ENCODE results near the gene TRPM8.
A peak's percentile ranks its signal among the peaks of the same experiment; 100 is the strongest.
"Not testable (repeated sequence)": the region's sequence is repeated elsewhere in the genome, so short reads cannot be mapped to it uniquely, and the experiment has no call there.

The TRPM8 gene

DNA sequence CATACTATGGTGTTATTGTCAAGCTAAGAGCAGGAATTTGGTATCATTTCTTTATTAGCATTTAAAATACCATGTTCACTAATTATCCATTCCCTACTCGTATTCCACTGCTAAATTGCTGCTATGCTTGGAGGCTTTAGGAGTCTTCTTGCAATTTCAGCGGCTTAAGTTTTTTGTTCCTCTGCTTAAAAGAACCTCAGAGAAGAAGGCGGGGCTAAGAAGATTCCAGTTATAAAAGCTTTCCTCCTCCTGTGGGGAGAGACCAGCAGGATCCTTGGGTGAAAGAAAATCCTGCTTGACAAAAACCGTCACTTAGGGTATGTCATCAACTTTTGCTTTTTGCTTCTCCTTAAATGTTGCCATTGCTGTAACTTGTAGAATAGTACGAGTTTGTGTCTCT is at the start of gene TRPM8:
TRPM8 (plus strand) TSS at position 258 of the 400 bp plus-strand sequence. CDS start 9,165 bp downstream, outside the sequence.
- no peak for DNase-seq

- no peak for DNase-seq
Measured at GRCh38 chr2:233867993-233868532, 49.1 kb upstream of the TRPM8 start, which contains the start of gene MSL3B. Gene MSL3B (minus strand): TSS chr2:233868386.

GRCh38 chr2:233871432-233871831 is 45.7 kb upstream of the TRPM8 start:
- DNase-seq = no peak

DNA sequence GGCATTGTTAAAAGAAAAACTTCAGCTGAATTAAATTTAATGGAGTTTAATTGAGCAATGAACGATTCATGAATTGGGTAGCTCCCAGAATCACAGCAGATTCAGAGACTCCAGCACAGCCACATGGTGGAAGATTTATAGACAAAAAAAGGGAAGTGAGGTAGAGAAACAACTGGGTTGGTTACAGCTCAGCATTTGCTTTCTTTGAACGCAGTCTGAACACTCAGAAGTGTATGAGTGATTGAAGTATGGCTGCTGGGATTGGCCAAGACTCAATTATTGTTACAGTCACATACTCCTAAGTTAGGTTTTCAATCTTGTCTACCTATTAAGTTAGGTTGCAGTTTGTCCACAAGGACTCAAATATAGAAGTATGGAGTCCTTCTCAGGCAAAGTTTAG is 45.0 kb upstream of the TRPM8 start:
- DNase-seq = not testable (repeated sequence)

DNA sequence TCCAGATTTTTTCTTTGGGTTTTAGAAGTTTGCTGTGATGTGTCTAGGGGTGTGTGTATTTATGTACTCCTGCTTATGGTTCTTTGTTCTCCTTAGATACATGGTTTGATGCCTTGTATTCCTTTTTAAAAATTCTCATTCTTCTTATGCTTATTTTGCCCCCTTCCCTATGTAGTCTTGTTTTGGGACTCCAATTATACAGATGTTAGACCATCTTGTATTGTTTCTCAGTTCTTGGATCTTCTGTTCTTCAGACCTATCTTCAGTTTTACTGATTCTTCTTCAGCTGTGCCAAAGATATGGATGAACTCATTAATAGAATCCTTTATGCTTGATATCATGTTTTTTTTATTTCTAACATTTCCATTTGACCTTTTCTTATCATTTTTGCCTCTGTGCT is 34.8 kb upstream of the TRPM8 start:
- DNase-seq = no peak

GRCh38 chr2:233892793-233893192 is 24.4 kb upstream of the TRPM8 start:
- no peak for DNase-seq

DNA sequence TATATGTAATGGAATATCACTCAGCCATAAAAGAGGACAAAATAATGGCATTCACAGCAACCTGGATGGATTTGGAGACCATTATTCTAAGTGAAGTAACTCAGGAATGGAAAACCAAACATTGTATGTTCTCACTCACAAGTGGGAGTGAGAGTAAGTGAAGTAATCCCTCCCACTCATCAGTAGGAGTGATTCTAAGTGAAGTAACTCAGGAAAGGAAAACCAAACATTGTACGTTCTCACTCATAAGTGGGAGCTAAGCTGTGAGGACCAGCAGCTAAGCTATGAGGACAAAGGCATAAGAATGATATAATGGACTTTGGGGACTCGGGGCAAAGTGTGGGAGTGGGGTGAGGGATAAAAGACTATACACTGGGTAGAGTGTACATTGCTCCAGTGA is 20.9 kb upstream of the TRPM8 start:
- DNase-seq = not testable (repeated sequence)

DNA sequence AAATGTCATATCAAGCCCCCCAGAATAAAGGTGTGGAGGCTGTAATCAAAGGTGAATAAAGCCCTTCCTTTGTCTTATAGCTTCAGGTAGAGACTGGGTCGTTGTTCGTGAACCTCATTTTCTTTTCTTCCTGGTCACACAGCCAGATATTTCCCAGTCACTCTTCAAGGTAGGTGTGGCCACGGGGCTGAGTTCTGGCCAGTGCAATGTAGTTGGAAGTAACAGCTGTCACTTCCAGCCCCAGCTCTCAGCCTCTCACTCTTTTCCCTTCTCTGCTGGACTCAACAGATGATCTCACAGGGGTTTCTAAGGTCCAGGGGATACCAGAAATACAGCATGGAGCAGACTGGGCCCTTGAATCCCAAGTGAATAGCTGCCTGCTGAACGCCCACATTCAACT is 15.8 kb upstream of the TRPM8 start:
- no peak for DNase-seq

GRCh38 chr2:233901884-233902283 is 15.3 kb upstream of the TRPM8 start:
- no peak for DNase-seq

DNA sequence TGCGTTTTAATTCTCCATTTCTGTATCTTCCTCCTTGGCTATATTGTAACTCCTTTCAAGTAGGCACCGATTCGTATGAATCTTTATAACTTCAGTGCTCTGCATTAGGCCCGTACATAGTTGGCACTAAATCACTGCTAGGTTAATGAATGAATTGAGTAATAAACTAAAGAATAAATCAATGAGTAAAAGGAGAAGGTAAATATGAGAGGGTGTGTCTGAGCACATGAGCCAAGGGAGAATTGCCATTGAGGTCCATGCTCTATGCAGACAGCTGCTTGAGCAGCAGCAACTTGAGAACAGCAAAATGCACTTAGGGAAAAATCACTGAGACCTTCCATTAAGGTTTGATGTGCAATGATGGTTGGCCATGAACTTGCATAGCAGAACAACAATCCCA is 11.2 kb upstream of the TRPM8 start:
- DNase-seq = no peak

DNA sequence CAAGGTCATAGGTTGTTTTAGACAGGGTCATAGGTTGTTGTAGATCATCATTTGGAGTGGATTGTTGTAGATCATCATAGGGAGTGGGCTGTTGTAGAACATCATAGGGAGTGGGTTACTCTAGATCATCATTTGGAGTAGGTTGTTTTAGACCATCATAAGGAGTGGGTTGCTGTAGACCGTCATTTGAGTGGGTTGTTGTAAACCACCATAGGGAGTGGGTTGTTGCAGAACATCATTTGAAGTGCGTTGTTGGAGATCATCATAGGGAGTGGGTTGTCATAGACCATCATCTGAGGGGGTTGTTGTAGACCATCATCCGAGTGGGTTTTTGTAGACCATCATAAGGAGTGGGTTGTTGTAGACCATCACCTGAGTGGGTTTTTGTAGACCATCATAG is 9.5 kb upstream of the TRPM8 start:
- DNase-seq = no peak

GRCh38 chr2:233912691-233913423 is 4.3 kb upstream of the TRPM8 start:
- no peak for DNase-seq

DNA sequence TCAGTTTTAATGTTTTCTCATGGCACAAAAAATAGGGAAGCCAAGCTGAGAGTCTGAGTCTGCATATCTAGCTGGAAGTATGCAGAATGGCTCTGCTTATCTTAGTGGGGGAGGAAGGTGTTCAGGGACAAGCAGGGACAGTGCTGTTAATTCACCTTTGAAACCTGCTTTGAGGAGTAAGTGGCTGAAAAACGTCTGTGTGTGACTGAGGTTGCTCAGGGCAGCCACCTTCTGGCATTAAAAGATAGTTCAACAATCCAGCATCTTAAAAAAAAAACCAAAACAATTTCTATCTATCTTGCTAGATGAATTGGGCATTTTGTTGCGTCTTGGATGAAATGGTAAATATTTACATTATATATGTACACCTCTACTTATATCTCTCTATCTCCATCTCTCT is 2.0 kb upstream of the TRPM8 start:
- no peak for DNase-seq

DNA sequence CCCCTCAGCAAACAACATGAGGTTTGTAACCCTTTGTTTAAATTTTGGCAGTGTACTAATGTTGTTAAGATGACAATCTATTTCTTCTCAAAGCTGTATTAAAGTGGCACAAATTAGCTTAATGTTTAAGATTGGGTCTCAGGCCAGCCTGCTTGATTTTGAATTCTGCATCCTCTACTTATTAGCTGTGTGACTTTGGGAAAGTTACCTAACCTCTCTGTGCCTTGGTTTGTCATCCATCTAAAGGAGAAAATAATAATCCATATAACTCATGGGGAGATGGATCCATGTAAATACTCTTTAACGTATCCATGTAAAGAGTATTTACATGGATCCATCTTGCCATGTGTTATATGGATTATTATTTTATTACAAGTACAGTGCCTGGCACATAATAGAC is 2.1 kb downstream of the TRPM8 start:
- DNase-seq = no peak

- no peak for DNase-seq
Measured at GRCh38 chr2:233919938-233920337, 2.8 kb downstream of the TRPM8 start.

DNA sequence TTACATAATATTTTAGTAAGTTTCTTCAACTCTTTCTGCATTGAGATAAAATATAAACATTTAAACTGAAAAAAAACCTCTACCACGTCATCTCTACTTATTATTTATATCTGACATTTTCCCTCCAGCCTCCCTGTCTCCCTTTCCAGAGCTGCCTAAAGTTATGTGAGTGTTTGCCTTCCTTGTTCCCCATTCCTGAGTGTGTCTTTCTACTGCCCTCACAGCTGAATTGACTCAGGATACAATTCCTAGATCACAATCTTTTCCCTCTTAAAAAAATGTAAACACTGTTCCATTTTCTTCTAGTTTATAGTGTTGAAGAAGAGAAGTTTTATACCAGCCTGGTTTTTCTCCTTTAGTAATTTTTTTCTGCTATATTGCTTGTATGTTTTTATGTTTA is 5.3 kb downstream of the TRPM8 start:
- DNase-seq = no peak

DNA sequence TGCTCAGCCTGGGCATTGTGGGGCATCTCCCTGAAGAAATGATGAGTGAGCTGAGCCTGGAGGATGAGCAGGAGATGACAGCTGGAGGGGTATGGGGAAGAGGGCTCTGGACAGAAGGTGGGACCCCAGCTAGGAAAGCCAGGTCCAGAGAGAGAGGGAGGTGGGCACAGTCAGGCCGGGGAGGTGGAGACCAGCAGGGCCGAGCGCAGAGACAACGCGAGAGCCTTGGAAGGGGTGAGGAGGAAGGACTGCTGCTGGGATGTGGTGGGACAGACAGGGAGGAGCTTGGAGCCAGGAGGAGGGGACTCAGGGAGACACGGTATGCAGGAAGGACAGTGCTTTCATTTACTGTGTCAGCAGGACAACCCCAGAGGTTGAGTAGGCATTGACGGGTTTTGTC is 8.2 kb downstream of the TRPM8 start:
- DNase-seq = no peak

- DNase-seq = no peak
Measured at GRCh38 chr2:233926806-233927205, 9.6 kb downstream of the TRPM8 start.

GRCh38 chr2:233928594-233929351 is 11.6 kb downstream of the TRPM8 start:
- peak; percentile 4 to 19 for DNase-seq

DNA sequence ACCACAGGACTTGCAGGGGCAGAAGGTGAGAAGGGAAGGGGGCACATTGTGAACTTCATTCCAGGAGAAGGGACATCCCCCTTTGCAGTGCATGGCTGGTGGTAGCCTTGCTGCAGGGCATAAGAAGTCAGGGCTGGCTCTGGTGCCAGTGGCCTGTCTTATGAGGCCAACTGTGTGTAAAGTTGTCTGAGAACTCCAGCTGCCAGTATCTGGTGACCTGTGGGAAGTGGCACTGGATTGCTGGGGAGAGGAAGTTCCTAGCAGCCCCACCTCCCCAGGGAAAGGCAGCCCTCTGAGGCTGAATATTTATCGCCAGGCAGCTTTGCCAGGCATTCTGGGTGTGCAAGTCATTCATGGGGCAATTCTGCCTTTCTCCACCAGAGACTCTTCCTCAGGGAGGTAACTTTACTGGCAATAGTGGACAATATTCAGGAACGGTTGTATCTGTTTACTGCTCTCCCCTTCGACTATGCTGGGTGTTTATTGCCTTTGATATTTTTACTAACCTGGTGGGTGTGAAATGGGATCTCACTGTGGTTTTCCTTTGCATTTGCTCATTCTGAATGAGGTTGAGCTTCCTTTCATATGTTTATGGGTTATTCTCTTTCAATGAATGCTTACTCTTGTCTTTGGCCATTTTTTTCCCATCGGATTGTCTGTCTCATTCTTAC is 12.3 kb downstream of the TRPM8 start:
- no peak for DNase-seq

GRCh38 chr2:233934524-233934923 is 17.4 kb downstream of the TRPM8 start:
- no peak for DNase-seq

DNA sequence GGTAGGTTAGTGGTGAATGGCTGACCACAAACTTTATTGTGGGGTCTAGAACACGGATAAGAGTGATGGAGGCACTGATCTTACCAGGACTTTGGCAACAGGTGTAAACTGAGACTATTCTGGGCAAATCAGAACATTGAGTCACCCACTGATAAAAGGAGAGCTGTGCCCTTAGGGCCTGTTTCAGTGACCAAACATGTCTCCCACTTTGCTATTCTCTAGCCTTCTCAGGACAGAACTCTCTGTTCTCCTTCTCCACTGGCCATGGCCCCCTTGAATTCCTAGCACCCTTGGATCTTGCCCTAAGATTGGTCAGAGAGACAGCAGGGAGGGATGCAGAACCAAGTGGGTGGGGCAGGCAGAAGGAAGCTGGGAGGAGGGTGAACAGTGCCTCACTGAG is 18.3 kb downstream of the TRPM8 start:
- no peak for DNase-seq

DNA sequence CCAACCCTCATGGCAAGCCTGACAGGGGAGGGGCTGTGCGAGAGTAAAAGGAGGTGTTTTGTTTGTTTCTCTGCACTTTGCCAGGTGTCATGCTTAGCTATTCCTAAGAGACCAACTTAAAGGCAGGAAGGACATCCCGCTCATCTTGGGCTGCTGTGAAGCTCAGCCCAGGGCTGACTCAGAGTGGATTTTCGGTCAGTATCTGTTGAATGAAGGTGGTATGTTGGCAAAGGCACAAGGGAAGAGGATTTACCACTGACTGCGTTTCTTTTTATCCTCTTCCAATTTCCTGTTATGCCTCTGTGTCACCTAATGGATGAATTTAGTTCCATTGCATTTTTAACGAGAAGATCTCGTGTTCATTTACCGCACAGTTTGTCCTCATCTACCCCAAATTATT is 18.9 kb downstream of the TRPM8 start:
- no peak for DNase-seq
